Esophagus (tissue), 2 donors: ENCODE measurements around the gene NSMF. TPM values are rescaled to one million over a fixed set of nuclear protein-coding genes. Genes with fewer than 3 reads are reported as not detected.

ENCODE experiments used
- H3K27ac ChIP-seq, 2 donors: one replicate each; pipeline ENCODE4 v1.5.1; 2013; ENCODE audit warnings: low read depth in 2 of 2, mild to moderate bottlenecking in 2 of 2, inconsistent platforms in 1 of 2, low read length in 1 of 2, moderate library complexity in 1 of 2
- H3K27me3 ChIP-seq, 2 donors: one replicate each; pipeline ENCODE4 v1.6.1; 2013; ENCODE audit warnings: low read length in 2 of 2, control low read depth in 1 of 2, mild to moderate bottlenecking in 1 of 2; ENCODE audit not compliant: insufficient read depth in 2 of 2, control insufficient read depth in 1 of 2
- H3K36me3 ChIP-seq, 2 donors: one replicate each; pipeline ENCODE4 v1.6.1; 2013; ENCODE audit warnings: low read length in 1 of 2; ENCODE audit not compliant: control insufficient read depth in 2 of 2, insufficient read depth in 2 of 2
- H3K4me1 ChIP-seq, 2 donors: one replicate each; pipeline ENCODE4 v1.6.1; 2013; ENCODE audit warnings: low read length in 1 of 2; ENCODE audit not compliant: control insufficient read depth in 2 of 2, insufficient read depth in 2 of 2
- H3K4me3 ChIP-seq, 2 donors: one replicate each; pipeline ENCODE4 v1.5.1; 2013; ENCODE audit warnings: low read length in 2 of 2, mild to moderate bottlenecking in 2 of 2, low read depth in 1 of 2, moderate library complexity in 1 of 2
- H3K9me3 ChIP-seq, 2 donors: one replicate each; pipeline ENCODE4 v1.6.1; 2013; ENCODE audit warnings: mild to moderate bottlenecking in 2 of 2, low read depth in 1 of 2, low read length in 1 of 2, moderate library complexity in 1 of 2; ENCODE audit not compliant: control insufficient read depth in 2 of 2, insufficient read depth in 1 of 2
- WGBS, 2 donors: extraction: QIAGEN DNeasy Blood & Tissue Kit; methylation state at CpG; one replicate each; pipeline ENCODE4 v1.1.7; 2013; 5-methylcytosine and 5-hydroxymethylcytosine counted together
- polyA plus RNA-seq, 2 donors: library from polyadenylated mRNA; stranded (reverse); fragments of 200-250 nt; gene quantifications; one replicate each; pipeline ENCODE4 v1.2.3, GENCODE V29; 2013
- donor health status: healthy with polysubstance abuse.
- donor health status: Bipolar disorder and iron deficiency.

The NSMF gene
- polyA plus RNA-seq, 2 donors: 20.7 to 26.1 TPM

- H3K36me3 ChIP-seq: peaks cover 0 to 4% of the 10 kb centered on the region in 2 donors
- no peaks in the 10 kb centered on the region for H3K27me3 ChIP-seq
- no peak overlapping the region for H3K27ac ChIP-seq
- H3K4me3 ChIP-seq: no peak overlapping the region
- no peaks in the 10 kb centered on the region for H3K9me3 ChIP-seq
- WGBS, 2 donors: 89 to 93% methylated on average over 36 of the region's 36 CpGs
- no peaks in the 10 kb centered on the region for H3K4me1 ChIP-seq
These were observed 40.9 kb upstream of the NSMF start for GRCh38 chr9:137499858-137500661.

DNA sequence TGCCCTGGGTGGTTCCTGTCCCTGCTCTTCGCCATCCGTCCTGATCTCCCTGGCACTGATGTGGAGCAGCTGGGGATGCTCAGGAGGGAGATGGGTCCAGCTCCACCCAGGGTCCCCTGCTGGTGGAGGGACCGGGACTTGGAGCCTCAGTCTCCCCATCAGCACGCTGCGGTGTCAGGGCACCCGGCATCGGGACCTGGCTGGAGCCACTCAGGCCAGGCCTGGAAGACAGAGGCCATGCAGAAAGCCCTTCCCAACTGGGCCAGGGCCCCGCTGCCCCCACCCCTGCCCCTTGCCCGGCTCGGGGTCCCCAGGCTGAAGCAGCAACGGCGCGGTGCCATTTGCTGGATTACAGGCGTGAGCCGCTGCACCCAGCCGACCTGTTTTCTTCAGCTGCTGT lies 40.3 kb upstream of the NSMF start:
- Histone ChIP-seq H3K36me3 (peaks cover 0 to 4% of the 10 kb centered on the region in 2 donors), H3K4me3 (no peak overlapping the region), H3K9me3 (no peaks in the 10 kb centered on the region), H3K27ac (no peak overlapping the region), H3K27me3 (no peaks in the 10 kb centered on the region), H3K4me1 (no peaks in the 10 kb centered on the region)
- 91% methylated on average over 16 of the region's 16 CpGs for WGBS, 2 donors

GRCh38 chr9:137498720-137499150 lies 39.6 kb upstream of the NSMF start:
- Histone ChIP-seq H3K4me3 (no peak overlapping the region), H3K9me3 (no peaks in the 10 kb centered on the region), H3K27me3 (no peaks in the 10 kb centered on the region), H3K36me3 (peaks cover 0 to 4% of the 10 kb centered on the region in 2 donors), H3K27ac (no peak overlapping the region), H3K4me1 (no peaks in the 10 kb centered on the region)
- WGBS, 2 donors: 86% methylated on average over 16 of the region's 16 CpGs

DNA sequence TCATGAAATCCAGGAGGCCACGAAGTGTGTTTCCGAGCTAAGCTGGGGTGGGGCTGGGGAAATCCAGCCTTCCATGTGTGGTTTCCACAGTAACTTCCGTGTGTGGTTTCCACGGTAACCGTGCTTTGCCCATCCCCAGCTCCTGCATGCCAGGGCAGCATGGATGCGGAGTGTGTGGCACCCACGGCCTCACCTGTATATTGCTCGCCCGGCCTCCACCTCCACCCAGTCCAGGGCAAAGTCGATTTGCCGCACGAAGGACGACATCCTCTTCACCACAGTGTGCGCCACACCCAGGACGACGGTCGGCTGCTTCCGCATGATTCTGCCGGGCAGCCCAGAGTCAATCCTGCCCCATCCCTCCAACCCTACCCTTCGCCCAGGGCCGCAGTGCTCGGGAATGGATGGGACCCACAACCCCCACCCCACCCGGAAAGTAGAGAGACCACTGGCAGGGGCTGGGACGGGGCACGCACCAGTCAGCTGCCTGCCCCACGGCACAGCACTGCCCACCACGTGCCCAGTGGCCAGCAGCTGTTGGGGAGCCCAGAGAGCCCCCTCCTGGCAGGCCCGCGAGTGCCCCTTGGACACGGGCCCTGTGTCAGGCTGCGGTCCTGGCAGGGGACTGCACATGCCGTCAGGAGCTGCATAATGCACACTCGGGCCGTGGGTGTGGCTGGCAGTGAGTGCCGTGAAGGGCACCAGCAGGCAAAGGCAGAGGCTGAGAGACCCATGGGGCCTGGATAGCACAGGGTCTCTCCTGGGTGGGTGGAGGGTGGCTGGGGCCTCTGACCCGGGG lies 39.0 kb upstream of the NSMF start:
- H3K4me1 ChIP-seq: no peaks in the 10 kb centered on the region
- WGBS, 2 donors: 86 to 87% methylated on average over 36 of the region's 36 CpGs
- H3K9me3 ChIP-seq: no peaks in the 10 kb centered on the region
- H3K4me3 ChIP-seq: no peak overlapping the region
- no peaks in the 10 kb centered on the region for H3K27me3 ChIP-seq
- peaks cover 0 to 4% of the 10 kb centered on the region in 2 donors for H3K36me3 ChIP-seq
- no peak overlapping the region for H3K27ac ChIP-seq

GRCh38 chr9:137496601-137497375 lies 37.7 kb upstream of the NSMF start:
- WGBS, 2 donors: 94 to 96% methylated on average over 27 of the region's 27 CpGs
- Histone ChIP-seq H3K36me3 (peaks cover 0 to 4% of the 10 kb centered on the region in 2 donors), H3K27me3 (no peaks in the 10 kb centered on the region), H3K4me3 (no peak overlapping the region), H3K9me3 (no peaks in the 10 kb centered on the region), H3K4me1 (no peaks in the 10 kb centered on the region), H3K27ac (no peak overlapping the region)

DNA sequence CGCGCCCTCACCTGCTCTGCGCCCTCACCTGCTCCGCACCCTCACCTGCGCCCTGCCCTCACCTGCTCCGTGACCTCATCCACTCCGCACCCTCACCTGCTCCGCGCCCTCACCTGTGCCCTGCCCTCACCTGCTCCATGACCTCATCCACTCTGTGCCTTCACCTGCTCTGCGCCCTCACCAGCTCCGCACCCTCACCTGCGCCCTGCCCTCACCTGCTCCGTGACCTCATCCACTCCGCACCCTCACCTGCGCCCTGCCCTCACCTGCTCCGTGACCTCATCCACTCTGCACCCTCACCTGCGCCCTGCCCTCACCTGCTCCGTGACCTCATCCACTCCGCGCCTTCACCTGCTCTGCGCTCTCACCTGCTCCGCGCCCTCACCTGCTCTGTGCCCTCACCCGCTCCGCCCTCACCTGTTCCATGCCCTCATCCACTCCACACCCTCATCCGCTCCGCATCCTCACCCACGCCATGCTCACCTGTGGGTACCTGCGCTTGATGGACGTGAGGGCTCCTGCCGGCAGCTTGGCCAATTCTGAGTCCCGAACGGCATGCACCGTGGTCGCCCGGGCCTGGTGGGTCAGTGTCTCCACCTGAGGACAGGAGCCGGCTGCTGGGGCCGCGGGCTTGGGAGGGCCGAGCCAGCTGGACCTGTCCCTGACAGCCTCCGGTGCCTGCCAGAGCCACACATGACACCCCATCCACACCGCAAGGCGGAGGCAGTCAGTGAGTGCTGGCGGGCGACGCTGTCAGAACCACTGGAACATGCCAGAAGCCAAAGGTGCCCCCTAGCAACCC lies 35.6 kb upstream of the NSMF start:
- H3K36me3 ChIP-seq: no peaks in the 10 kb centered on the region
- 95 to 97% methylated on average over 44 to 46 of the region's 46 CpGs for WGBS, 2 donors
- H3K9me3 ChIP-seq: no peaks in the 10 kb centered on the region
- H3K27ac ChIP-seq: no peak overlapping the region
- H3K4me1 ChIP-seq: no peaks in the 10 kb centered on the region
- no peak overlapping the region for H3K4me3 ChIP-seq
- no peaks in the 10 kb centered on the region for H3K27me3 ChIP-seq

DNA sequence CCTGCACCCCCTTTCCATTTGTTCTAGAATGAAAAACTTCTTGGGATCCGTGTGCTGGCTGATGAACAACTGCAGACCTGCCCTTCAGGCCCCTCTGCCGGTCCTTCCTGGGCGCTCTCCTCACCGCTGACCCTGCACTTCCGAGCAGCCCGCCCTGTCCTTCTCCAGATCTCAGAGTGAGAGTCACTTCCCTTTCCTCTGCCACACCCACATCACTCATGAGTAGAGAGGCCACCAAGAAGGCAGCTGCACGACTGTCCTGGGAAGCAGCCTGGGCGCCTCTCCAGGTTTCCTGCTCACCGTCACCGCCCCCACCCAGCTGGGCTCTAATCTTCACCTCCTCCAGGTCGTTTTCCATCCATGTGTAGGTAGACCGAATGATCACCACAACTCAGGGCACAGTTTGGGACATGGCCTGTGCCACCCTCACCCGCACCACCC lies 35.0 kb upstream of the NSMF start:
- Histone ChIP-seq H3K27ac (no peak overlapping the region), H3K36me3 (no peaks in the 10 kb centered on the region), H3K9me3 (no peaks in the 10 kb centered on the region), H3K4me3 (no peak overlapping the region), H3K27me3 (no peaks in the 10 kb centered on the region), H3K4me1 (no peaks in the 10 kb centered on the region)
- 75 to 78% methylated on average over 12 to 13 of the region's 13 CpGs for WGBS, 2 donors

- Histone ChIP-seq H3K27me3 (no peaks in the 10 kb centered on the region), H3K27ac (no peak overlapping the region), H3K4me3 (no peak overlapping the region), H3K36me3 (no peaks in the 10 kb centered on the region), H3K9me3 (no peaks in the 10 kb centered on the region), H3K4me1 (no peaks in the 10 kb centered on the region)
- 92 to 98% methylated on average over 16 of the region's 16 CpGs for WGBS, 2 donors
These were observed 34.4 kb upstream of the NSMF start for GRCh38 chr9:137493364-137494103.
